HG03469 (cell line): Measurements from ENCODE around the gene CROCC.
"Not testable (repeated sequence)": the region's sequence is repeated elsewhere in the genome, so short reads cannot be mapped to it uniquely, and the experiment has no call there.

Source experiments
- ATAC-seq: cut with Tn5 transposase; IDR thresholded peaks from one replicate; pipeline ENCODE4 v1.9.1; 2021; ENCODE audit warnings: mild to moderate bottlenecking, moderate library complexity, moderate number of reproducible peaks; ENCODE audit not compliant: unreplicated experiment

CROCC gene

DNA sequence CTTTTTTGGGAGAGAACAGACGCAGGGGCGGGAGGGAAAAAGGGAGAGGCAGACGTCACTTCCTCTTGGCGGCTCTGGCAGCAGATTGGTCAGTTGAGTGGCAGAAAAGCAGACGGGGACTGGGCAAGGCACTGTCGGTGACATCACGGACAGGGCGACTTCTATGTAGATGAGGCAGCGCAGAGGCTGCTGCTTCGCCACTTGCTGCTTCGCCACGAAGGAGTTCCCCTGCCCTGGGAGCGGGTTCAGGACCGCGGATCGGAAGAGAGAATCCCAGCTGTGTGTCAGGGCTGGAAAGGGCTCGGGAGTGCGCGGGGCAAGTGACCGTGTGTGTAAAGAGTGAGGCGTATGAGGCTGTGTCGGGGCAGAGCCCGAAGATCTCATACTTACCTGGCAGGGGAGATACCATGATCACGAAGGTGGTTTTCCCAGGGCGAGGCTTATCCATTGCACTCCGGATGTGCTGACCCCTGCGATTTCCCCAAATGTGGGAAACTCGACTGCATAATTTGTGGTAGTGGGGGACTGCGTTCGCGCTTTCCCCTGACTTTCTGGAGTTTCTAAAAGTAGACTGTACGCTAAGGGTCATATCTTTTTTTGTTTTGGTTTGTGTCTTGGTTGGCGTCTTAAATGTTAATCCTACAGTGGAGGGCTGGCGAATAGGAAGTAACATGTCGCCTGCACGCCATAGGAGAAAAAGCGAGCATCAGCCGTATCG lies 26.0 kb upstream of the CROCC start, which contains the start of gene RNU1-2:
RNU1-2 (plus strand) TSS at position 383 of the 718 bp plus-strand sequence.
- peak; percentile 89 for ATAC-seq

DNA sequence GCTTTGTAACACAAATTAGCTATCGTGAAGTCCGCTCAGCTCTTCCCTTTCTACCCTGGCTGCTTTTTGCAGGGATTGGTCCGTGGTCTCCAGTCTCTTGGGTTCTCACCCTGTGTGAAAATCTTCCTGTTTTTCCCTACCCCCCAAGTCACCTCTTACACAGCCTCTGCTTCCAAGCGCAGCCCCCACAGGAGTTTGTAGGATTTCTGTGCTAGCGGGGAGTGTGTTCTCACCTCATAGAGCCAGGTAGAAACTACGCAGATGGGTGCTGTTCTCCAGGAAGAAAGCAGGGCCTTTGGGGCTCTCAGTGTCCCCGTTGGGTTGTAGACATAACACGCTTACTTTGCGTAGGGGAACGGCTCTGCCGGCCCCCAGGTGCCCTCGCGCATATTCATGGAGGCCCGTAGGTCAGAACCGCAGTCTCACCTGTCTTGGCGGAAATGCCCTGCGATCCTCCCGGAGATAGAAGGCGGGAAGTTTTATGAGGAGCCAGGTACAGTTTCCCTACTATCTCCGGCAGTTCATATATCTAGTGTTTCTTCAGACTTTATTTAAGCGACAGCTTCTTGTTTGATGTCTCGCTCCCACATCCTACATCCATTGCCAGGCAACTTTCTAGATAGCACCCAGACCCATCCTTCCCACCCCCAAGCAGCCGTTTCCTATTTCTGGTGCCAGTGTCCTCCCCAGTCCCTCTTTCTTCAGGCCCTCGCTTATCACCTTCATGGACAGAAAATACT lies 25.2 kb upstream of the CROCC start:
- not testable (repeated sequence) for ATAC-seq

- ATAC-seq: not testable (repeated sequence)
Observed at GRCh38 chr1:16897653-16898052, 24.1 kb upstream of the CROCC start.

GRCh38 chr1:16898298-16898697 lies 23.4 kb upstream of the CROCC start:
- not testable (repeated sequence) for ATAC-seq

DNA sequence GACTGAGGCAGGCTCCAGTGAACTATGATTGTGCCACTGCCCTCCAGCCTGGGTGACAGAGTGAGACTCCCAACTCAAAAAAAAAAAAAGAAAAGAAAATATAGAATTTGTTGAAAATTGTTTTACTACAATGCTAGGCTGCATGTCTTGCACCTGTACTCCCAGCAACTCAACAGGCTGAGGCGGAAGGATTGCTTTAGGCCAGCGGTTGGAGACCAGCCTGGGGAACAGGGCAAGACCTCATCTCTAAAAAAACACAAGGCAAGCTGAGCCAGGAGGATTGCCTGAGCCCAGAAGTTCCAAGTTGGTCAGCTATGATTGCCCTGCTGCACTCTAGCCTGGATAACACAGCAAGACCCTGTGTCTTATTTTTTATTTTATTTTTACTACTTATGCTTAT lies 22.7 kb upstream of the CROCC start:
- ATAC-seq: not testable (repeated sequence)

DNA sequence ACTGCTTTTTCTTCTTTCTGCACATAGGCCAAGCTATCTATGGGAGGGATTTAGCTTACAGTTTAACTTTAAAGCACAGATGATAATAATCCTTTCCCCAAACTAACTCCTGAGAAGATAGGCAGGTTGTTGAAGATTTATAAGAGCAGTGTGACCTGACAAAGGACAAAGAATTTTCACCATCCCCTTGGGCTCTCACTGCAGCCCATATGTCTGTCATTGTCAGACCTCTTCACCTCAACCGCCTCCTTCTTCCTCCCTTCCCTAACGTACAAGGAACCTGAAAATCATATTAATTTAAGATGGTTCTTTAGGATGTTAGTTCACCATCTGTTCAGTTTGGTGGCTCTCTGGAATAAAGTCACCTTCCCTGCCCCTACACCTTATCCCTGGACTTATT lies 21.0 kb upstream of the CROCC start:
- no peak for ATAC-seq

DNA sequence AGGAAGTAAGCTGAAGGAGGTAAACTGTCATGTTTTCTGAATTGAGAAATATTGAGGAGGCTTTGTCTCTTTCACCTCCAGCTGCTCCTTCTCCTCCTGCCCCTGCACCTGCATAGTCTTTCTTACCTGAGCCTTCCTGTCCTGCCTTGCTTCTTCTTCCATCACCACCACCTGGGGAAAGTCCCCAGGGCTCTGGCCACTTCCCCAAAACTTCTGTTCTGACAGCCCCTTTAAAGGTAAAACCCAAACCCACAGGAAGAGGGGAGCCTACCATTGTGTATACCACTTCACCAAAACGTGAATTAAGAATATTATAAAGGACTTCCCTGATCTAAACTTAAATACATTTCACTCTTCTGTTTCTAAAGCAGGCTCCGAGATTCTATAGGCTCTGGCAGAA lies 20.4 kb upstream of the CROCC start:
- ATAC-seq: not testable (repeated sequence)

- no peak for ATAC-seq
Observed at GRCh38 chr1:16903054-16903453, 18.7 kb upstream of the CROCC start.

GRCh38 chr1:16903458-16903796 lies 18.3 kb upstream of the CROCC start:
- ATAC-seq: no peak

- ATAC-seq: peak; percentile 71
Observed at GRCh38 chr1:16904560-16905109, 17.1 kb upstream of the CROCC start.

DNA sequence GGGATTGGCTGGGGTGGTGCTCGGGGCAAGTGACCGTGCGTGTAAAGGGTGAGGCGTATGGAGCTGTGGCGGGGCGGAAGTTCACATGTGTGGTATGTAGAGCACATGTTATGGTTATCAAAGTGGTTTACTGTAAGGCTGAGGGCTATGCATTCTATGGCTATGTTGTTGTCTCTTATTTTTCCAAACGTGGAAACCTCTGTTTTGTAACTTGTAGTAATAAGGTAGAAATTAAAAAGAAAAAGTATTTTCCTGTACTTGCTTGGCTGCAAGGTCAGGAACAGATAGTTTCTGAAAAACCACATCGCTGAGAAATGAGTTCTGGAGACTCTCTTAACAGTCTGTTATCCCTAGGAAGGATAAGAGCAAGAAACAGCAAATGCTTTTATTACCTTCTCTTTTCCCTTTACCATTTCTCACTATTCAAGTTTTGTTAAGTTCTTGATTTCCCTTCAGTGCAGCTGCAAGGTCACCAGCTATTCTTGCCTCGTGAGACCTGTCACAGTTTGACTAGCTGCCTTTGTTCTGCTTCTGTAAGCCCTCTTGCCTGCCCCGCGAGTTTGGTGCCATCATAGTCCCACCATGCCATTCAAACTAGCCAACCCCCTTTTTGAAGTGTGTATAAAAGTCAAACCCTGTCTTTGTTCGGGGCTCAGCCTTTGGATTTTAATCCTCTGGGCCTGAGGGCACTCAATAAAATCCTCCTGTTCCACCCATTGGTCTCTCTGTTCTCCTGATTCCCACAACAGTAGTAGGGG lies 16.4 kb upstream of the CROCC start:
- peak; percentile 61 for ATAC-seq

DNA sequence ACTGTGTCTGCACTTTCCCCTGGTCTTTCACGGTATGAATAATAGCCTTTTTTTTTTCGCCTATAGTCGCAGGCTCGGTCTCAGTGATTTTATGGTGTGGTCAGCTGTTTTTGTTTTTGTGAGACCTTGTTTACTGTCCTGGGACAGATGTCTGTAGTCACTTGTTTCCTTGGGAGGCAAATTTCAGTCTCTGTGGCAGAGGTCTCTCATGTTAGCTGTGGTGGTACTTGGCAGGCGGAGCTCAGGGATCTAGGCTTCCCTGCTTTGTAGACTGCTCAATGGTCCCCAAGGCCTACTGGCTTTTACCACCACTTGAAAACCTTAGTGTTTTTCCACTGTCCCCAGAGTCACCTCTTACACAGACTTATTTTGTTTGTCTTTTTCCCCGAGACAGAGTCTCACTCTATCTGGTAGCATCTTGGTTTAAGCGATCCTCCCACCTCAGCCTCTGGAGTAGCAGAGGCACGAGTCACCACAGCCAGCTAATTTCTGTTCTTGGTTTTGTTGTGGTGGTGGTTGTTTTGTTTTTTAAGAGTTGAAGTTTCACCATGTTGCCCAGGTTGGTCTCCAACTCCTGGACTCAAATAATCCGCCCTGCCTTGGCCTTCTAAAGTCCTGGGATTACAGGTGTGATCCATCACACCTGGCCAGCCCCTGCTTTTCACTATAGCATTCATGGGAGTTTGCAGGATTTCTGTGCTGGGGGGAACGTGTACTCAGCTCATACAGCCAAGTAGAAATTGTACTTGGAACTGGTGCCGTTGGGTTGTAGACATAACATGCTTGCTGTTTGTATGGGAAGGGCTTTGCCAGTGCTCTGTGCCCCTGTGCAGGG lies 15.6 kb upstream of the CROCC start:
- no peak for ATAC-seq

DNA sequence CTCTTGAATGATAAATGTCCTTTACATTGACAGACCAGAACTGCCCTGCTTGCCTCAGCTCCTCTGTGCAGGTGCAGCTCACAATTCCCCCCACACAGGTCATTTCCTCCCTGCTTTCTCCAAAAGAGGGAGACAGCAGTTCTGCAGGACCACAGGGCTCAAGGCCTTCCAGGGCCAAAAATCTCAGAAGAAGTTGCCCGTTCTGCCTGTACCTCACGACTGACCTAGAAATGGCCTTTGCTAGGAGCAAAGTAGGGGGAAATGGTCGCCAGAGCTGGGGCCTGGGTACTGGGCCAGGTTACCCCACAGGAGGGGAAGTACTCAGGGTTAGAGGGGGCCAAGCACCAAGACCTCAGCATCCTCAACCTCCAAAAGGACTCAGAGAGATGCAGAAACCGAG lies 14.9 kb upstream of the CROCC start:
- no peak for ATAC-seq

DNA sequence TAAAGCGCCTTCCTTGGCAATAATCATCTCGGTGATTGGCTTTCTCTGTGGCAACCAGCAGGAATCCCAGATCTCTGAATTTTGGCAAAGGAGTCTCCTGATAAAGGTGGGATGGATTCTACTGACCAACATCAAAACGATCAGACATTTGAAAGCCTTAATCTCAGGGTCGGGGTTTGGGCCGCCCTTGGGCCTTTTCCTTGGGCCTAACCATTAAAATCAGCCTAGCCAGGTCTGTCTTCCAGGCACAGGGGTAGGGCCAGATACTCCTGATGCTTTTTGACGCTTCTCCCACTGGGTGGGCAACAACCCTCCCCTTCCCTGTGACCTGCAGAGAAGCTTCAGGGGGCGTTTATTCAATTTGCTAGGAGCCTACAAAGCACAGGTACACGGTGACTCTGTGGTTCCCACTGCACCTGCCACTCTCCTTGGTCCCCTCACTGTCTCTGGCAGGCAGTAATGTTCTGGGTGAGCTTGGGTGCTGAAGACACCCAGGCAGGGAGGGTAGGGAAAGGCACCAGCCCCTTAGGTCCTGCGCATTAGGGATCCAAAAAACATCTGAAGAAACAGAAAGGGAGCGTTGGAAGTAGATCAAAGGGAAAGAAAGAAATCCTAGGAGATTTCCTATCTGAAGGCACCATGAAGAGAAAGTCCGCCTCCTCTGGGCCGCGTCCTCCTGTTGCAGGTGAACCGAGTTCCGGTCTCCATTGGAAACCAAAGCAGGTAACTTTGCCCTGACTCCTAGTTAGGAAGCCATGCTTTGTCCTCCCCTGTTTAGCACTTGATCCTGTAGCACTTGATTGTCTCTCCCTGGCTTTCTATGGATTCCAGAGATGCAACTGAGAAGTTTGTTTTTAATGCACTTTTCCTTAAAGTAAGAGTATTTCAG lies 13.6 kb upstream of the CROCC start:
- no peak for ATAC-seq

DNA sequence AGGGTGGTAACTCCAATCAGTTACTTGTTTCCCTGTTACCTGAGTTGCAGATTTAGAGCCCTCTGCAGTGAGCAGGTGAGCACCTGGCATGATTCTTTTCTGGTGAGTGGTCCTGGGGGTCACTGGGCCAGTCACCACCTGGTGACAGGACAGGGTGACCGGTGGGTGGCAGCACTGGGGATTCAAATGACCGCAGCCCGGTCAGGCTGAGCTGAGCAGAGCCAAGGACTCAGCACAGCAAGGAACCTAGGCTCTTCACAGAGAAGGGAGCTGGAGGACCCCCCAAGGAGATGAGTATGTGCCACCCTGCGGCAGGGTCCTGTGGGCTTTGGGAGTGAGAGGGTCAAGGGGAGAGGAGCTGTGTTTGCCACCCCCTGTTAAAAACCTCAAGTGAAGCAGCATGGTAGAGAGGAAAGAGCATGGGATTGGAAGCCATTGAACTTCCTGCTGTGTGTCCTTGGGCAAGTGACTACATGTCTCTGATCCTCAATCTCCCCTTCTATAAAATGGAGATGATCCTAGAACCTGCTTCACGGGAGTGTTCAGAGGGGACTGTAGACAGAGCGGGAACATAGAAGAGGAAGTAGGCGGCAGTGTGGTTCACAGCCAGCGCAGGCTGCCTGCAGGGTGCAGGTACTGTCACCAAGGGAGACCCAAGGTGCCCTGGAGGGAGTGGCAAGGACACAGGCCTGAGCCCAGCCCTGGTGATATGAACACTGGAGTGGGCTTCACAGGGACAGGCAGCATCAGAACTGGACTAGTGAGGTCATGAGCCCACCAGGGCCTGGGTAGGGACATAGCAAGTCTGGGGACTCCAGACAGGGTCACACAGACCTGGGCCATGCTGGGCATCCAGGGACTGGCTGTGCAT lies 9.6 kb upstream of the CROCC start:
- ATAC-seq: not testable (repeated sequence)

DNA sequence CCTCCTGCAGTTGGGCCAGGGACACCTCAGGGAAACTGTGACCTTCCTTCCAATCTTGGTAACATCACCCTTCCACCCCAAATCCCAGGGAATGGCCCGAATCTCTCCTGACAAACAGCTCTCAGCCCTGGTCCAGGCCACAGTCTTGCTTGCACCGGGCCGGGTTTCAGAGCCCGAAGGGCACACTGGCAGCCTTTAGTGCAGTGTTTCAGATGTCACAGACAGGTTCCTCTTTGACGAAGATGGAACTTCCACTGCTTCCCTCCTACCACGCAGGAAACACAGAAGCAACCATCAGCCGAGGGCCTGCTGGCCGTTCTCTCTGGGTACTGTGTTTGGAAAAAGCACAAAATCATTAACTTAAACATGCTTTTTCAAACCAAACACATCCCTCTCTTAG lies 9.0 kb upstream of the CROCC start:
- not testable (repeated sequence) for ATAC-seq

DNA sequence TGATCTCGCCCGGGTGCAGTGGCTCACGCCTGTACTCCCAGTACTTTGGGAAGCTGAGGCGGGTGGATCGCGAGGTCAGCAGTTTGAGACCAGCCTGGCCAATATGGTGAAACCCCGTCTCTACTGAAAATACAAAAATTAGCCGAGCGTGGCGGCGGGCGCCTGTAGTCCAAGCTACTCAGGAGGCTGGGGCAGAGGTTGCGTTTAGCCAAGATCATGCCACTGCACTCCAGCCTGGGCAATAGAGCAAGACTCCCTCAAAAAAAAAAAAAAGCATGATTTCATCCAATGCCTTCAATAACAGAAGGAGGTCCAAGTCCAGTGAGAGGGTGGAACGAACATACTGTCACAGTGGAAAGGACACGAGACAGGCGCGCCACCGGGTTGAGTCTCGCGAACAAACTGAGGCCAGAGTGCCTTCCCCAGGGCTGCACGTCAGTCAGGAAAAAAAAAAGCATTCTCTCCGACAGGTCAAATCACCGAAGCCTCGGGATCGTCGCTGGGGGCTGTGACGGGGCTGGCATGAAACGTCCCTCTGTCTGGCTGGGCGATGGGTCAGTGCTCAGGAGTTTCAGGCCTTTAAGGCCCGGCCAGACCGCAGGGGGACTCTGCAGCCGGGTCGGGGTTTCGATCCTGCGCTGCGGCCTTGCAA lies 8.4 kb upstream of the CROCC start:
- no peak for ATAC-seq
